HG03432 (cell line): ENCODE data around the gene USP47.

ENCODE experiments used
- ATAC-seq: cut with Tn5 transposase; IDR thresholded peaks from one replicate; pipeline ENCODE4 v1.9.1; 2021; ENCODE audit warnings: mild to moderate bottlenecking, moderate library complexity; ENCODE audit not compliant: unreplicated experiment

Gene USP47

GRCh38 chr11:11965656-11966353 lies 124.0 kb downstream of the USP47 start:
- ATAC-seq: no peak

- no peak for ATAC-seq
These were observed 124.6 kb downstream of the USP47 start for GRCh38 chr11:11966354-11966741.

GRCh38 chr11:11966826-11967668 lies 125.3 kb downstream of the USP47 start:
- peak; percentile 92 for ATAC-seq

- ATAC-seq: no peak
These were observed 126.1 kb downstream of the USP47 start for GRCh38 chr11:11967669-11968510.

- no peak for ATAC-seq
These were observed 126.9 kb downstream of the USP47 start for GRCh38 chr11:11968511-11969280.

- ATAC-seq: no peak
These were observed 127.8 kb downstream of the USP47 start for GRCh38 chr11:11969380-11970215.

GRCh38 chr11:11970556-11970955 lies 128.8 kb downstream of the USP47 start:
- no peak for ATAC-seq

- ATAC-seq: no peak
These were observed 130.3 kb downstream of the USP47 start for GRCh38 chr11:11971906-11972547.

- ATAC-seq: no peak
These were observed 131.1 kb downstream of the USP47 start for GRCh38 chr11:11972730-11973341.

- ATAC-seq: no peak
These were observed 131.6 kb downstream of the USP47 start for GRCh38 chr11:11973361-11973800.

- no peak for ATAC-seq
These were observed 132.1 kb downstream of the USP47 start for GRCh38 chr11:11973866-11974265.

- no peak for ATAC-seq
These were observed 133.7 kb downstream of the USP47 start for GRCh38 chr11:11975201-11976092.

- no peak for ATAC-seq
These were observed 134.8 kb downstream of the USP47 start for GRCh38 chr11:11976481-11977127.

GRCh38 chr11:11977206-11977938 lies 135.6 kb downstream of the USP47 start:
- ATAC-seq: no peak

- ATAC-seq: no peak
These were observed 136.4 kb downstream of the USP47 start for GRCh38 chr11:11978098-11978637.

- no peak for ATAC-seq
These were observed 137.2 kb downstream of the USP47 start for GRCh38 chr11:11978792-11979487.
